Fibroblast of lung (primary cell): ENCODE results near the gene ERLIN1. TPM values are rescaled to one million over a fixed set of nuclear protein-coding genes. Genes with fewer than 3 reads are reported as not detected.

Source experiments
- DNase-seq, 2 donors: peaks; one replicate each; pipeline versions ENCODE4 v3.0.0 to v3.0.0-alpha.2; 2010; ENCODE audit warnings: low read depth in 2 of 2
- H2AFZ ChIP-seq: 2 replicates; pipeline ENCODE4 v1.5.1; 2012; ENCODE audit warnings: low read length, control low read depth, inconsistent platforms
- H3K27ac ChIP-seq: 2 replicates; pipeline ENCODE4 v1.5.1; 2011; ENCODE audit warnings: low read length, control low read depth; ENCODE audit not compliant: insufficient read depth
- H3K27me3 ChIP-seq: 2 replicates; pipeline ENCODE4 v1.5.1; 2011; ENCODE audit warnings: mild to moderate bottlenecking, low read length; ENCODE audit not compliant: control insufficient read depth, insufficient read depth
- H3K36me3 ChIP-seq: 2 replicates; pipeline ENCODE4 v1.5.1; 2011; ENCODE audit warnings: low read length; ENCODE audit not compliant: control insufficient read depth, insufficient read depth
- H3K4me1 ChIP-seq: 2 replicates; pipeline ENCODE4 v1.5.1; 2011; ENCODE audit warnings: low read length; ENCODE audit not compliant: control insufficient read depth, insufficient read depth; ENCODE audit errors: extremely low read depth
- H3K4me2 ChIP-seq: 2 replicates; pipeline ENCODE4 v1.5.1; 2011; ENCODE audit warnings: low read length, control low read depth; ENCODE audit not compliant: insufficient read depth; ENCODE audit errors: extremely low read depth
- H3K4me3 ChIP-seq, 4 experiments: fragments of 200-600 bp in 1 of 4; sonication (generic) in 1 of 4; replicated peaks in 1 of 4; 2 replicates each; pipeline ENCODE4 v1.5.1; 2011 to 2016; ENCODE audit warnings: low read length in 4 of 4, low read depth in 3 of 4, mild to moderate bottlenecking in 3 of 4, control low read depth in 2 of 4, inconsistent platforms in 1 of 4, mixed read lengths in 1 of 4; ENCODE audit not compliant: insufficient read depth in 1 of 4; ENCODE audit errors: control extremely low read depth in 1 of 4
- H3K79me2 ChIP-seq: 2 replicates; pipeline ENCODE4 v1.5.1; 2012; ENCODE audit warnings: mild to moderate bottlenecking, low read length, inconsistent platforms; ENCODE audit not compliant: control insufficient read depth, insufficient read depth
- H3K9ac ChIP-seq: 2 replicates; pipeline ENCODE4 v1.5.1; 2011; ENCODE audit warnings: mild to moderate bottlenecking, low read length, control low read depth; ENCODE audit not compliant: insufficient read depth
- H3K9me3 ChIP-seq: 2 replicates; pipeline ENCODE4 v1.5.1; 2012; ENCODE audit warnings: low read depth, low read length; ENCODE audit not compliant: control insufficient read depth, insufficient read depth
- H4K20me1 ChIP-seq: 2 replicates; pipeline ENCODE4 v1.5.1; 2011; ENCODE audit warnings: low read length; ENCODE audit not compliant: control insufficient read depth, insufficient read depth; ENCODE audit errors: extremely low read depth
- CTCF ChIP-seq, 2 donors: IDR thresholded peaks in 1 of 2; conservative IDR thresholded peaks in 1 of 2; 1 replicate in 1 of 2; 2 replicates in 1 of 2; pipeline ENCODE4 v1.5.1; 2011 to 2012; ENCODE audit warnings: low read length in 2 of 2, control low read depth in 1 of 2, inconsistent platforms in 1 of 2, low read depth in 1 of 2, mild to moderate bottlenecking in 1 of 2
- EZH2 ChIP-seq: IDR thresholded peaks from 2 replicates; pipeline ENCODE4 v1.5.1; 2012; ENCODE audit warnings: low read length, control low read depth, mild to moderate bottlenecking; ENCODE audit errors: missing control alignments
- polyA plus RNA-seq, 2 donors: library from polyadenylated mRNA; depleted of rRNA in 1 of 2; stranded (reverse) in 1 of 2; unstranded in 1 of 2; fragments of >200 nt; gene quantifications; 2 replicates each; pipeline ENCODE4 v1.2.1, GENCODE V29; 2011 to 2012; ENCODE audit warnings: missing spikeins in 1 of 2
- total RNA-seq: library from RNA; depleted of rRNA; stranded (reverse); fragments of >200 nt; gene quantifications from 2 replicates; pipeline ENCODE4 v1.2.1, GENCODE V29; 2014

Gene ERLIN1
- total and polyA plus RNA-seq, 2 donors (not counting 1 experiment from before 2014, with no cell fraction given) = 52.8 to 74.7 TPM

- Histone ChIP-seq H3K4me2 (no peak overlapping the region), H4K20me1 (no peaks in the 10 kb centered on the region), H3K27ac (no peak overlapping the region), H3K36me3 (no peaks in the 10 kb centered on the region), H3K4me3 (no peak overlapping the region), H3K9me3 (no peaks in the 10 kb centered on the region), H3K4me1 (no peaks in the 10 kb centered on the region), H2AFZ (no peak overlapping the region), H3K27me3 (peaks cover 2% of the 10 kb centered on the region), H3K79me2 (no peaks in the 10 kb centered on the region), H3K9ac (no peak overlapping the region)
- TF ChIP-seq CTCF (conservative IDR thresholded peaks at IDR 0.05 in 1 of 2, IDR thresholded peaks at IDR 0.05 in 1 of 2; ENCODE audit: low read depth in 1 of 2, low read length in 2 of 2) (no peak), EZH2 (no peak)
- DNase-seq = no peak
Observed at GRCh38 chr10:100106865-100107264, 79.0 kb downstream of the ERLIN1 start.

- no peaks in the 10 kb centered on the region for H3K9me3 ChIP-seq
- no peaks in the 10 kb centered on the region for H3K4me1 ChIP-seq
- H3K27me3 ChIP-seq = peaks cover 2% of the 10 kb centered on the region
- TF ChIP-seq EZH2 = no peak
- TF ChIP-seq CTCF (conservative IDR thresholded peaks at IDR 0.05 in 1 of 2, IDR thresholded peaks at IDR 0.05 in 1 of 2; ENCODE audit: low read depth in 1 of 2, low read length in 2 of 2) = no peak
- no peaks in the 10 kb centered on the region for H3K36me3 ChIP-seq
- H3K9ac ChIP-seq = no peak overlapping the region
- no peaks in the 10 kb centered on the region for H4K20me1 ChIP-seq
- no peak overlapping the region for H3K27ac ChIP-seq
- H3K79me2 ChIP-seq = no peaks in the 10 kb centered on the region
- no peak overlapping the region for H3K4me3 ChIP-seq
- H2AFZ ChIP-seq = no peak overlapping the region
- DNase-seq = no peak
- no peak overlapping the region for H3K4me2 ChIP-seq
Observed at GRCh38 chr10:100104300-100104699, 81.5 kb downstream of the ERLIN1 start.

GRCh38 chr10:100103581-100103980 is 82.2 kb downstream of the ERLIN1 start:
- no peak overlapping the region for H3K4me2 ChIP-seq
- no peaks in the 10 kb centered on the region for H3K36me3 ChIP-seq
- H3K27me3 ChIP-seq = peaks cover 2% of the 10 kb centered on the region
- DNase-seq = peak; percentile 3 to 58
- H3K9ac ChIP-seq = no peak overlapping the region
- H4K20me1 ChIP-seq = no peaks in the 10 kb centered on the region
- no peaks in the 10 kb centered on the region for H3K4me1 ChIP-seq
- no peak for TF ChIP-seq CTCF (conservative IDR thresholded peaks at IDR 0.05 in 1 of 2, IDR thresholded peaks at IDR 0.05 in 1 of 2; ENCODE audit: low read depth in 1 of 2, low read length in 2 of 2)
- no peak for TF ChIP-seq EZH2
- H2AFZ ChIP-seq = no peak overlapping the region
- H3K9me3 ChIP-seq = no peaks in the 10 kb centered on the region
- H3K27ac ChIP-seq = no peak overlapping the region
- no peaks in the 10 kb centered on the region for H3K79me2 ChIP-seq
- no peak overlapping the region for H3K4me3 ChIP-seq
